Nephron progenitor cell (in vitro differentiated cells): ENCODE results near the gene TBCD.

Source experiments
- DNase-seq: peaks from one replicate; pipeline ENCODE4 v3.0.0; 2021
- H3K27ac Mint-ChIP-seq: 2 replicates; pipeline ENCODE4 v1.8.0; 2021; ENCODE audit warnings: mild to moderate bottlenecking, moderate library complexity, mixed read lengths
- H3K27me3 Mint-ChIP-seq: 2 replicates; pipeline ENCODE4 v1.8.0; 2021; ENCODE audit warnings: mild to moderate bottlenecking, low read depth, mixed read lengths; ENCODE audit not compliant: poor library complexity
- H3K36me3 Mint-ChIP-seq: 2 replicates; pipeline ENCODE4 v1.8.0; 2021; ENCODE audit warnings: low read depth, mixed read lengths
- H3K4me1 Mint-ChIP-seq: 2 replicates; pipeline ENCODE4 v1.8.0; 2021; ENCODE audit warnings: mixed read lengths
- H3K4me3 Mint-ChIP-seq: 2 replicates; pipeline ENCODE4 v1.8.0; 2021; ENCODE audit warnings: mild to moderate bottlenecking, moderate library complexity, mixed read lengths
- H3K9me3 Mint-ChIP-seq: 2 replicates; pipeline ENCODE4 v1.8.0; 2021; ENCODE audit warnings: mild to moderate bottlenecking, moderate library complexity, mixed read lengths
- TF ChIP-seq, protein P1 (sequence below): fragments of 200-600 bp; sonication (generic); IDR thresholded peaks from 2 replicates; pipeline ENCODE4 v1.5.0; 2021; ENCODE audit warnings: antibody characterized with exemption

TBCD gene

DNA sequence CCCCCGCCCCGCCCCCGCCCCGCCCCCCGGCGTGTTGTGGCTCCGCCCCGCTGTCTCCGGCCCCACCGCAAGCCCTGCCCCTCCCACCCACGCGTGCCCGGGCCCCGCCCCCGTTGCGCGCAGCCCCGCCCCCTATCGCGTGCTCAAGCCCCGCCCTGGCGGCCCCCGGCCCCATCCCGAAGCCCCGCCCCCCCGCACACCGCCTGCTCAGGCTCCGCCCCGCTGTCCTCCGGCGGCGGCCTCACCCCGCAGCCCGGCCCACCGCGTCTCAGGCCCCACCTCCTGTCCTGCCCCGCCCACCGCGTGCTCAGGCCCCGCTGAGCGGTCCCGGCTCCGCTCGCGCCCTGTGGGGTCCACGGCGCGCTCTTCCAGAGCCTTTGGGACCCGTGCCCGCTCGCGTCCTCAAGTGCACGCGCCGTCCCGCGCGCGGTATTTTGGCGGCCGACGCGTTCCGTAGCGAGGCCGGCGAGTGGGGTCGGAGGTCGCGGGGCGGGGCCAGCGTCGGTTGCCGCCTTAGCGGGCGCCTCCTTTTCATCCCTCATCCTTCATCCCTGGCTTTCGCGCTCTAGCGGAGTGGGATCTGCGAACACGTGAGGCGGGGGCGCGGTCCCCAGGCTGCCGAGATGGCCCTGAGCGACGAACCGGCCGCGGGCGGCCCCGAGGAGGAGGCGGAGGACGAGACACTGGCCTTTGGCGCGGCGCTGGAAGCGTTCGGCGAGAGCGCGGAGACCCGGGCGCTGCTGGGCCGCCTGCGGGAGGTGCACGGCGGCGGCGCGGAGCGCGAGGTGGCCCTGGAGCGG, at the start of gene TBCD:
TSS of gene TBCD (plus strand) at position 495 of the 800 bp plus-strand sequence. CDS start at position 624, 129 bp downstream.
- Mint-ChIP-seq H3K27me3 (peaks cover 33% of the 10 kb centered on the region), H3K36me3 (peaks cover 32% of the 10 kb centered on the region), H3K27ac (no peak within 1 kb of the TSS), H3K4me3 (peak within 1 kb of the TSS; percentile 93), H3K9me3 (peaks cover 25% of the 10 kb centered on the region), H3K4me1 (peaks cover 42% of the 10 kb centered on the region)
- peak; percentile 95 for DNase-seq
- TF ChIP-seq, protein P1, sequence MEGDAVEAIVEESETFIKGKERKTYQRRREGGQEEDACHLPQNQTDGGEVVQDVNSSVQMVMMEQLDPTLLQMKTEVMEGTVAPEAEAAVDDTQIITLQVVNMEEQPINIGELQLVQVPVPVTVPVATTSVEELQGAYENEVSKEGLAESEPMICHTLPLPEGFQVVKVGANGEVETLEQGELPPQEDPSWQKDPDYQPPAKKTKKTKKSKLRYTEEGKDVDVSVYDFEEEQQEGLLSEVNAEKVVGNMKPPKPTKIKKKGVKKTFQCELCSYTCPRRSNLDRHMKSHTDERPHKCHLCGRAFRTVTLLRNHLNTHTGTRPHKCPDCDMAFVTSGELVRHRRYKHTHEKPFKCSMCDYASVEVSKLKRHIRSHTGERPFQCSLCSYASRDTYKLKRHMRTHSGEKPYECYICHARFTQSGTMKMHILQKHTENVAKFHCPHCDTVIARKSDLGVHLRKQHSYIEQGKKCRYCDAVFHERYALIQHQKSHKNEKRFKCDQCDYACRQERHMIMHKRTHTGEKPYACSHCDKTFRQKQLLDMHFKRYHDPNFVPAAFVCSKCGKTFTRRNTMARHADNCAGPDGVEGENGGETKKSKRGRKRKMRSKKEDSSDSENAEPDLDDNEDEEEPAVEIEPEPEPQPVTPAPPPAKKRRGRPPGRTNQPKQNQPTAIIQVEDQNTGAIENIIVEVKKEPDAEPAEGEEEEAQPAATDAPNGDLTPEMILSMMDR: no peak

DNA sequence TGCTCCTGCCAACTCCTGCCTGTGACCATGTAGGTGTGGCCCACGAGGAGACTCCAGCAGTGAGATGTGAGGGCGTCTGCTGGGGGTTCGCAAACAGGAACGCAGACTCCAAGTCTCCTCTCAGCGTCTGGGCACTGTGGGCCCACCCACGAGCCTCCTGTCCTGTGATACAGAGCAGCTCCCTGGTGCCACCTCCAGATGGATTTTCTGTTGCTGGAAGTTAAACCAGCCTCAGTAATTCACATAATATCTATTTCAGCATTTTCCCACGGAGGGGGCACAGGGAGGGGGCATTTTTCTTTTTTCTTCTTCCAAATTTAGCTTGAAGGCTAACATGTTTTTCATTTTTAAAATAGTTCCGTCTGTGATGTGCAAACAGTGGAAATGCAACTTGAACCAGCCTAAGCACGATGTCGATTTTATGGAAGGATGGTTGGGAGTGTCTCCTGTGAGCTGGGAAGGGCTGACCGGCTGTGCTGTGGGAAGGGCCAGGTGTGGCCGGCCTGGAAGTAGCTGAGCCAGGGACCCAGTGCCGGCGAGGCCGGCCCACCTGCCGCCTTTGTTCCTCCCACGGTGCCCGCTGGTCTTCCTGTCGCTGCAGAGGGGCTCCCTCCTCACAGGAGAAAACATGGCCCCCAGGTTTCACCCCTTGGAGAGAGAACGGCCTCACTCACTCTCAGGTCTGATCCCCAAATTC, 49.5 kb upstream of the TBCD start:
- DNase-seq: no peak
- H3K27ac Mint-ChIP-seq: no peak overlapping the region
- H3K27me3 Mint-ChIP-seq: peaks cover 35% of the 10 kb centered on the region
- TF ChIP-seq, protein P1: no peak
- H3K4me3 Mint-ChIP-seq: no peak overlapping the region
- no peaks in the 10 kb centered on the region for H3K9me3 Mint-ChIP-seq
- peaks cover 24% of the 10 kb centered on the region for H3K4me1 Mint-ChIP-seq
- H3K36me3 Mint-ChIP-seq: no peaks in the 10 kb centered on the region

DNA sequence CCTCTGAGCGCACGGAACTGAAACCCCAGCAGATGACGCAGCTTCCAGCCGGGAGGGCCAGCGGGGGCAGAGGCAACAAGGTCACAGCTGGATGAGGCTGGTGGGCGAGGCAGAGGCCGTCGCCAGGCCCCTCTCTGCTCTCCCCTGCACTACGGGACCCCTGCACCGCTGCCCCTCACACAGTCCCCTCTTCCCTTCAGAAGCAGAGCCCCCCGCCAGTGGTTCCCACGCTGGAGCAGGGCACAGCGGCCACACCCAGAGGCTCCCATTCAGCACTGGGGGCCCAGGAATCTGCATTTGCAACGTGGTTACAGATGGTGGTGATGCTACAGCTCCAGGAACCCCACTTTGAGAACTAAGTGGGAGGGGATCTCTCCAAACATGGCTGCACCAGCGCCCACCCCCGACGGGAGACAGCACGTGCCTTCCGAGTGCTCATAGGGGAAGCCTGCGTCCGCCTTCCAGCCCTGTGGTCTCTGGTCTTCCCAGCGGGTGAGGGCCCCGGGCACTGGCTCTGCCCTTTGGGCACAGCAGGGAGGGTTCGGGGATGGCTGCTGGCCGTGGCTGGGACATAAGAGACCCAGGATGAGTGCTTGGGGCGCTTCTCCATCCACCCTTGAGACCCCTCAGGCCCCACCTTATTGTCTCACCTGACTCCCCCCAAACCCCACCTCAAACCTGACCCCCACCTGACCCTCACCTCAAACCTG, 48.7 kb upstream of the TBCD start:
- no peak overlapping the region for H3K27ac Mint-ChIP-seq
- no peaks in the 10 kb centered on the region for H3K9me3 Mint-ChIP-seq
- TF ChIP-seq, protein P1: no peak
- DNase-seq: no peak
- H3K27me3 Mint-ChIP-seq: peaks cover 38% of the 10 kb centered on the region
- H3K4me1 Mint-ChIP-seq: peaks cover 28% of the 10 kb centered on the region
- H3K4me3 Mint-ChIP-seq: no peak overlapping the region
- no peaks in the 10 kb centered on the region for H3K36me3 Mint-ChIP-seq

- Mint-ChIP-seq H3K27me3 (peaks cover 36% of the 10 kb centered on the region), H3K9me3 (no peaks in the 10 kb centered on the region), H3K27ac (no peak overlapping the region), H3K4me3 (no peak overlapping the region), H3K4me1 (peaks cover 28% of the 10 kb centered on the region), H3K36me3 (no peaks in the 10 kb centered on the region)
- TF ChIP-seq, protein P1: no peak
- DNase-seq: no peak
Measured at GRCh38 chr17:82703935-82704865, 47.7 kb upstream of the TBCD start.

DNA sequence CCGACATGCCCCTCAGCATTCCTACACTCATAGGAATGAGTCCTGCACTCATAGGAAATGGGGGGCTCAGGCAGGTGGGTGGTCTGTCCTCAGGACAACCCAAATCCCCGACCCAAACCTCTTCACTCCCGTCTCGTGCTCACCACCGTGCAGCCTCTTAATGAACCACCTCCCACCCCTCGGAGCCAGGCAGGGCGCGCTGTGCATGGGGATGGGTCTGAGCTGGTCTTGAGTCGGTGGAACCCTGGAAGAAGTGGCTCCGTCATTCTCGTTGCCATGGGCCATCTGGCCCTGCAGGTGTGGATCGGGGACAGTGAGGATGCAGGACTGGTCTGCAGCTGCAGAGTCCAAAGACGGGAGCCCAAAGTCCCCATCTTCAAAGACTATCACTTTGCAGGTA, 47.0 kb upstream of the TBCD start:
- DNase-seq: no peak
- Mint-ChIP-seq H3K4me3 (no peak overlapping the region), H3K36me3 (no peaks in the 10 kb centered on the region), H3K27me3 (peaks cover 30% of the 10 kb centered on the region), H3K9me3 (no peaks in the 10 kb centered on the region), H3K4me1 (peaks cover 28% of the 10 kb centered on the region), H3K27ac (no peak overlapping the region)
- TF ChIP-seq, protein P1: no peak
